HEK293 (cell line): ENCODE measurements around the gene CAMK1G.
A peak's percentile ranks its signal among the peaks of the same experiment; 100 is the strongest.

Source experiments
- CTCF ChIA-PET: fragments of 350-600 bp; formaldehyde crosslinking; extraction: SDS; loops from one replicate; lab custom pipeline; 2021; ENCODE audit warnings: antibody characterized with exemption; lab: Yijun Ruan, JAX
- POLR2A ChIA-PET: fragments of 300-600 bp; formaldehyde crosslinking; extraction: SDS; loops from one replicate; lab custom pipeline; 2020; ENCODE audit warnings: antibody characterized with exemption, inconsistent platforms; lab: Yijun Ruan, JAX
- H3K27ac ChIP-seq: fragments of 200-500 bp; sonication (Bioruptor generic); 2 replicates; pipeline ENCODE4 v1.5.1; 2014; ENCODE audit warnings: low read depth, low read length, control low read depth, inconsistent platforms; ENCODE audit errors: extremely low read depth
- H3K36me3 ChIP-seq, 2 experiments: fragments of 200-500 bp in 1 of 2; sonication (Bioruptor generic) in 1 of 2; 1 replicate in 1 of 2; 2 replicates in 1 of 2; pipeline ENCODE4 v1.5.1; 2014 to 2017; ENCODE audit warnings: inconsistent platforms in 2 of 2, low read length in 2 of 2; ENCODE audit not compliant: control insufficient read depth in 2 of 2, insufficient read depth in 1 of 2
- H3K4me1 ChIP-seq: fragments of 200-500 bp; sonication (Bioruptor generic); 2 replicates; pipeline ENCODE4 v1.5.1; 2014; ENCODE audit warnings: mild to moderate bottlenecking, low read length, inconsistent platforms; ENCODE audit not compliant: control insufficient read depth, insufficient read depth
- H3K4me3 ChIP-seq: 2 replicates; pipeline ENCODE4 v1.5.1; 2011; ENCODE audit warnings: low read depth, mild to moderate bottlenecking, control low read depth, low read length, moderate library complexity
- H3K9me3 ChIP-seq: fragments of 200-500 bp; sonication (Bioruptor generic); 2 replicates; pipeline ENCODE4 v1.5.1; 2014; ENCODE audit warnings: low read depth, low read length, inconsistent platforms; ENCODE audit not compliant: control insufficient read depth, insufficient read depth
- GLI2 ChIP-seq: fragments of 450-650 bp; formaldehyde crosslinking; IDR thresholded peaks from 2 replicates; pipeline ENCODE4; 2017; ENCODE audit warnings: missing biosample characterization, missing genetic modification characterization, low read depth, borderline replicate concordance
- GLIS1 ChIP-seq: fragments of 450-650 bp; formaldehyde crosslinking; IDR thresholded peaks from 2 replicates; pipeline ENCODE4 v1.5.1; 2016; ENCODE audit warnings: missing biosample characterization, missing genetic modification characterization
- PRDM1 ChIP-seq: fragments of 450-650 bp; formaldehyde crosslinking; IDR thresholded peaks from 2 replicates; pipeline ENCODE4; 2016; ENCODE audit warnings: missing biosample characterization, missing genetic modification characterization
- REPIN1 ChIP-seq: fragments of 450-650 bp; formaldehyde crosslinking; IDR thresholded peaks from 2 replicates; pipeline ENCODE4 v1.5.1; 2017; ENCODE audit warnings: missing biosample characterization, missing genetic modification characterization, low read depth
- SP7 ChIP-seq: fragments of 450-650 bp; formaldehyde crosslinking; IDR thresholded peaks from 2 replicates; pipeline ENCODE4 v1.5.1; 2016; ENCODE audit warnings: missing biosample characterization, missing genetic modification characterization
- ZBTB11 ChIP-seq: fragments of 450-650 bp; formaldehyde crosslinking; conservative IDR thresholded peaks from 2 replicates; pipeline ENCODE4 v1.5.1; 2016; ENCODE audit warnings: low read depth, missing biosample characterization, missing genetic modification characterization
- ZBTB44 ChIP-seq: fragments of 450-650 bp; IDR thresholded peaks from 2 replicates; pipeline ENCODE4 v1.5.1; 2018; ENCODE audit warnings: missing biosample characterization, mild to moderate bottlenecking, missing genetic modification characterization
- ZBTB48 ChIP-seq: fragments of 450-650 bp; formaldehyde crosslinking; IDR thresholded peaks from 2 replicates; pipeline ENCODE4 v1.5.1; 2016; ENCODE audit warnings: missing biosample characterization, missing genetic modification characterization
- ZIC2 ChIP-seq: fragments of 450-650 bp; formaldehyde crosslinking; IDR thresholded peaks from 2 replicates; pipeline ENCODE4 v1.5.1; 2016; ENCODE audit warnings: missing biosample characterization, missing genetic modification characterization
- ZNF121 ChIP-seq: fragments of 450-650 bp; formaldehyde crosslinking; IDR thresholded peaks from 2 replicates; pipeline ENCODE4 v1.5.1; 2016; ENCODE audit warnings: missing biosample characterization, missing genetic modification characterization
- ZNF148 ChIP-seq: fragments of 450-650 bp; formaldehyde crosslinking; IDR thresholded peaks from 2 replicates; pipeline ENCODE4 v1.5.0; 2017; ENCODE audit warnings: missing biosample characterization, missing genetic modification characterization, borderline replicate concordance
- ZNF2 ChIP-seq: fragments of 450-650 bp; formaldehyde crosslinking; IDR thresholded peaks from 2 replicates; pipeline ENCODE4 v1.5.1; 2016; ENCODE audit warnings: missing biosample characterization, missing genetic modification characterization
- ZNF23 ChIP-seq: fragments of 450-650 bp; formaldehyde crosslinking; IDR thresholded peaks from 2 replicates; pipeline ENCODE4 v1.5.1; 2016; ENCODE audit warnings: missing biosample characterization, missing genetic modification characterization, borderline replicate concordance
- ZNF239 ChIP-seq: fragments of 450-650 bp; formaldehyde crosslinking; IDR thresholded peaks from 2 replicates; pipeline ENCODE4 v1.5.1; 2016; ENCODE audit warnings: missing biosample characterization, missing genetic modification characterization
- ZNF391 ChIP-seq: fragments of 450-650 bp; formaldehyde crosslinking; IDR thresholded peaks from 2 replicates; pipeline ENCODE4 v1.5.1; 2016; ENCODE audit warnings: low read depth, missing biosample characterization, missing genetic modification characterization, borderline replicate concordance
- ZNF521 ChIP-seq: fragments of 450-650 bp; formaldehyde crosslinking; IDR thresholded peaks from 2 replicates; pipeline ENCODE4 v1.5.1; 2017; ENCODE audit warnings: missing biosample characterization, mild to moderate bottlenecking, missing genetic modification characterization
- ZNF701 ChIP-seq: fragments of 450-650 bp; formaldehyde crosslinking; IDR thresholded peaks from 2 replicates; pipeline ENCODE4 v1.5.1; 2016; ENCODE audit warnings: missing biosample characterization, missing genetic modification characterization
- ZXDB ChIP-seq: fragments of 450-650 bp; formaldehyde crosslinking; IDR thresholded peaks from 2 replicates; pipeline ENCODE4 v1.5.1; 2016; ENCODE audit warnings: missing biosample characterization, missing genetic modification characterization
- TF ChIP-seq, protein P1 (sequence below): fragments of 450-650 bp; formaldehyde crosslinking; IDR thresholded peaks from 2 replicates; pipeline ENCODE4 v1.5.1; 2016; ENCODE audit warnings: missing biosample characterization, missing genetic modification characterization

Gene CAMK1G

DNA sequence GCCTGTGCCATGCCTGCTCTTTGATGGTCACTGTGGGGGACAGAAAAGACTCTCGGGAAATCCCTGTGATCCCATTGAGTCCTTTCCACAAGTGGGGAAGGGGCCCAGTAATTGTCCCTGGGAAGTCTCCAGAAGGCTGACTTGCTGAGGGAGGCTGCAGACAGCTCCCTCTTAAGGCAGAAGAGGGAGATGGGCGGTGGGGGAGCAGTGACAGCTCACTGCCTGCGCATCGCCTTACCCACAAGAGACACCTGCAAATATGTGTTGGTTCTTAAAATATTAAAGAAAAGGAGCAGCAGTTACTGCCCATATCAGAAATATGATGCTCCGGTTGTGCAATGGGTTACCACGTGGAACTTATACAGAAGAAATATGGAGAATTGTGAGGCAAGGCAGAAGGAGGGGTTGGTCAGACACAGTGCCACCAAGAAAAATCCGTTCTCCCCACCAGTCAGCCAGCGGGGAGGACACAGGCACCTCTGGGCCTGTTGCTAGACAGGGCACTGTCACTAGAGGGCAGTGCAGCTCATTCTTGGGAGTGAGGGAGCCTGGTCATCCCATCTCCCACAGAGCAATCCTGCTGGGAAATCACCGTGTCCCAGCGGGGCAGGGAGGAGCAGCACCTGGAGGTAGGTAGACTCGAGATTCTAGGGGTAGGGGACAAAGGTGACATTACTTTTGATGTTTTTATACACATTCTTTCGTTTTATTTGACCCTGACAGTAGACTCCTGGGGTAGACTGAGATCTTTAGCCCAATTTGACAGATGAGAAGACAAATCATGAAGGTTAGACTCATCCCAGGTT is 6.9 kb upstream of the CAMK1G start (continued):
- TF ChIP-seq SP7 (tag by site-specific recombination) (0 out of 2 replicates have a peak, but pooled peaks have one; percentile 22), ZIC2 (tag by site-specific recombination) (peak; percentile 94), ZNF2 (peak; percentile 43; the same call in 1 of the 2 replicates), GLIS1 (tag by site-specific recombination) (peak; percentile 86), ZXDB (no peak)
- TF ChIP-seq, protein P1, sequence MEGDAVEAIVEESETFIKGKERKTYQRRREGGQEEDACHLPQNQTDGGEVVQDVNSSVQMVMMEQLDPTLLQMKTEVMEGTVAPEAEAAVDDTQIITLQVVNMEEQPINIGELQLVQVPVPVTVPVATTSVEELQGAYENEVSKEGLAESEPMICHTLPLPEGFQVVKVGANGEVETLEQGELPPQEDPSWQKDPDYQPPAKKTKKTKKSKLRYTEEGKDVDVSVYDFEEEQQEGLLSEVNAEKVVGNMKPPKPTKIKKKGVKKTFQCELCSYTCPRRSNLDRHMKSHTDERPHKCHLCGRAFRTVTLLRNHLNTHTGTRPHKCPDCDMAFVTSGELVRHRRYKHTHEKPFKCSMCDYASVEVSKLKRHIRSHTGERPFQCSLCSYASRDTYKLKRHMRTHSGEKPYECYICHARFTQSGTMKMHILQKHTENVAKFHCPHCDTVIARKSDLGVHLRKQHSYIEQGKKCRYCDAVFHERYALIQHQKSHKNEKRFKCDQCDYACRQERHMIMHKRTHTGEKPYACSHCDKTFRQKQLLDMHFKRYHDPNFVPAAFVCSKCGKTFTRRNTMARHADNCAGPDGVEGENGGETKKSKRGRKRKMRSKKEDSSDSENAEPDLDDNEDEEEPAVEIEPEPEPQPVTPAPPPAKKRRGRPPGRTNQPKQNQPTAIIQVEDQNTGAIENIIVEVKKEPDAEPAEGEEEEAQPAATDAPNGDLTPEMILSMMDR (tag by site-specific recombination) = peak; percentile 82

GRCh38 chr1:209577346-209577745 is 6.2 kb upstream of the CAMK1G start:
- no peak overlapping the region for H3K4me3 ChIP-seq
- H3K36me3 ChIP-seq = no peaks in the 10 kb centered on the region
- H3K9me3 ChIP-seq = no peaks in the 10 kb centered on the region
- H3K27ac ChIP-seq = no peak overlapping the region
- POLR2A ChIA-PET = no interaction called here
- CTCF ChIA-PET = interaction anchor here (0.5 to 8.3 kb wide), 19 partner anchors 8 to 1529 kb away, joined by 3 to 75 read pairs (median 4); no protein-coding TSS in a partner anchor
- TF ChIP-seq ZNF121 (tag by site-specific recombination) = no peak
- no peak for TF ChIP-seq GLI2 (tag by site-specific recombination)
- no peak for TF ChIP-seq ZNF23
- no peak for TF ChIP-seq ZNF701 (tag by site-specific recombination)
- TF ChIP-seq REPIN1 (tag by site-specific recombination) = no peak
- TF ChIP-seq ZNF239 (tag by site-specific recombination) = no peak
- TF ChIP-seq ZNF521 = no peak
- TF ChIP-seq ZNF2 = no peak
- TF ChIP-seq ZBTB48 (tag by site-specific recombination) = no peak
- no peak for TF ChIP-seq ZNF148
- no peak for TF ChIP-seq ZNF391 (tag by site-specific recombination)
- no peak for TF ChIP-seq PRDM1
- TF ChIP-seq ZBTB44 (tag by site-specific recombination) = no peak
- no peak for TF ChIP-seq ZBTB11
- no peaks in the 10 kb centered on the region for H3K4me1 ChIP-seq
